Activated CD8-positive, alpha-beta memory T cell treated with anti-CD3 and anti-CD28 coated beads for 1 hour (primary cell): ENCODE data around the gene RPSA.
"Not testable (repeated sequence)": the region's sequence is repeated elsewhere in the genome, so short reads cannot be mapped to it uniquely, and the experiment has no call there.

Experiments used
- DNase-seq, 2 donors: peaks; one replicate each; pipeline ENCODE4 v3.0.0-alpha.2; 2020; ENCODE audit warnings: low read depth in 1 of 2; ENCODE audit errors: extremely low read depth in 1 of 2

The RPSA gene

GRCh38 chr3:39406368-39407258, at the start of gene RPSA:
TSS of gene RPSA (plus strand) at chr3:39406720. CDS start at chr3:39407654, 934 bp downstream.
- DNase-seq = peak; percentile 82 to 92

DNA sequence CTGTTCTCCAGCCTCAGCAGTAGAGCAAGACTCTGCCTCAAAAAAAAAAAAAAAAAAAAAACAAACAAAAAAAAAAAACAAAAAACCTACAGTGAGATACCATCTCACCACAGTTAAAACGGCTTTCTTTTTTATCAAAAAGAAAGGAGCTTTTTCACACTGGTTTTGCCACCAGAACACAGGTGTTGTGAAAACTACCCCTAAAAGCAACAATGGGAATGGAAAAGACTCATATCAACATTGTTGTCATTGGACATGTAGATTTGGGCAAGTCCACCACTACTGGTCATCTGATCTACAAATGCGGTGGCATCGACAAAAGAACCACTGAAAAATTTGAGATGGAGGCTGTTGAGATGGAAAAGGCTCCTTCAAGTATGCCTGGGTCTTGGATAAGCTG, 48.2 kb upstream of the RPSA start:
- no peak for DNase-seq

DNA sequence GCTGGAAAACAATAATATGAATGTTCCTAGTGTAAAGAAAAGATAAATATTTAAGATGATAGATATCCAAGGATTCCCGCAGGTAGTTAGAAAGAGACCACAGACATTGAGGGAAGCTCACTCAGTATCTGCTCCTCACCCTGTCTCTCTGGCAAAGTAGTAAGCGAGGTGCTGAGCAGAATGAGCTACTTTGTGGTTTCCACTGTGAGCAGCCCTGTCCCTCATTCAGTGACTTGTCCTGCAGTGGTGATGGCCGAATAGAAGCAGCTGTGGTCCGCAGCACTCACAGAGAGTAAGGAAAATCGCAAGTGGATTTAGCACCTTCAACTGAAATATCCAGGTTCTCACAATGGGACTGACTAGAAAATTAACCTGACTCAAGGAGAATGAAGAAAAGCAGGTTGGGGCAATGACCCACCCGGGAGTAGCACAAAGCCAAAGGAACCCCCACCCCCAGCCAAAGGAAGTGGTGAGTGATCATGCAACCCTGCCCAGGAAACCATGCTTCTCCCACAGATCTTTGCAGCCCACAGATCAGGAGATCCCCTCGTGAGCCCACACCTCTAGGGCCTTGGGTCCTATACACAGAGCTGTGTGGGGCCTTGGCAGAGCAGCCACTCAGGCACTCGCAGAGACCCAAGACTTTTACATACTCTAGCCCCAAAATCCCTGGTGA, 45.1 kb upstream of the RPSA start:
- no peak for DNase-seq

GRCh38 chr3:39362192-39362591, 44.3 kb upstream of the RPSA start:
- no peak for DNase-seq

DNA sequence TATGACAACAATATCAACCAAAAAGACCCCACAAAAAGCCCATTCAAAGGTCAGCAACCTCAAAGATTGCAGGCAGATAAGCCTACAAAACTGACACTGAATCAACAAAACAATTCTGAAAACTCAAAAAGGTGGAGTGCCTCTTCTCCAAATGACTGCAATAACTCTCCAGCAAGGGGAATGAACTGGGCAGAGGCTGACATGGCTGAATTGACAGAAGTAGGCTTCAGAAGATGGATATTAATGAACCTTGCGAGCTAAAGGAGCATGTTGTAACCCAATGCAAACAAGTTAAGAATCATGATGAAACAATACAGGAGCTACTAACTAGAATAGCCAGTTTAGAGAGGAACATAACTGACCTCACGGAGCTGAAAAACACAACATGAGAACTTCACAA, 43.7 kb upstream of the RPSA start:
- no peak for DNase-seq

DNA sequence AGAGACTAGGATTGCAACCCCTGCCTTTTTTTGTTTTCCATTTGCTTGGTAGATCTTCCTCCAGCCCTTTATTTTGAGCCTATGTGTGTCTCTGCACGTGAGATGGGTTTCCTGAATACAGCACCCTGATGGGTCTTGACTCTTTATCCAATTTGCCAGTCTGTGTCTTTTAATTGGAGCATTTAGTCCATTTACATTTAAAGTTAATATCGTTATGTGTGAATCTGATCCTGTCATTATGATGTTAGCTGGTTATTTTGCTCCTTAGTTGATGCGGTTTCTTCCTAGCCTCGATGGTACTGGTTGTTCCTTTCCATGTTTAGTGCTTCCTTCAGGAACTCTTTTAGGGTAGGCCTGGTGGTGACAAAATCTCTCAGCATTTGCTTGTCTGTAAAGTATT, 36.1 kb upstream of the RPSA start:
- DNase-seq = not testable (repeated sequence)

GRCh38 chr3:39372833-39373232, 33.7 kb upstream of the RPSA start:
- DNase-seq = no peak

DNA sequence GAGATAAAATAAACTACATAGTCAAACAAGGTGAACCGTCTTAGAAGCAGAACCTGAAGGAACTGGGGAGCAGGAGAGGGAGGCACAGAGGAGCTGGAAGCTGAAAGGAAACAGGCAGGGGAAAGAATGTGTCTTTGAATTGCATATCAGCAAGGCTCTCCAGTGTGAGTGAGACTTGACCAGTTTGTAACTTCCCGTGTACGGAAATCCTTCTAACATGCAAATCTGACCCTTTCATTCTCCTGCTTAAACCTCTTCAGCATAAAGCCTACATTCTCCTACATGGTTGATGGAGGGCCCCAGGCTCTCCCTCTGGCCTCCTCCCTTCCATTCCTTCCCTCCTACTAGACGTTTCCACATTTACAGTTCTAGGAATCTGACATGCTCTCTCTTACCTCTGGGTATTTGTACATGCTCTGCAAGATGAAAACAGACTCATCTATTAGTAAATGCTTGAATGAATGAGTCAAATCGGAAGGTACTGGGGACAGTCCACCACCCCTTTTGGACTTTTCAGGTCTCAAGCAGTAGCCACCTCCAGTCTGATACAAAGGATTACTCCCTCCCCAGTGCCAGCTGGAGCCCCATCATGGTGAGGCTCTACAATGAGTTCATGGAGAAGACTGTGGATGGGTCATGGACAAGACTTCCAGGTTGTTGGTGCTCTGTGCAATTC, 29.4 kb upstream of the RPSA start:
- no peak for DNase-seq

- peak in 1 of 2 donors; percentile 25 for DNase-seq
These were observed 28.4 kb upstream of the RPSA start for GRCh38 chr3:39378088-39378487.

DNA sequence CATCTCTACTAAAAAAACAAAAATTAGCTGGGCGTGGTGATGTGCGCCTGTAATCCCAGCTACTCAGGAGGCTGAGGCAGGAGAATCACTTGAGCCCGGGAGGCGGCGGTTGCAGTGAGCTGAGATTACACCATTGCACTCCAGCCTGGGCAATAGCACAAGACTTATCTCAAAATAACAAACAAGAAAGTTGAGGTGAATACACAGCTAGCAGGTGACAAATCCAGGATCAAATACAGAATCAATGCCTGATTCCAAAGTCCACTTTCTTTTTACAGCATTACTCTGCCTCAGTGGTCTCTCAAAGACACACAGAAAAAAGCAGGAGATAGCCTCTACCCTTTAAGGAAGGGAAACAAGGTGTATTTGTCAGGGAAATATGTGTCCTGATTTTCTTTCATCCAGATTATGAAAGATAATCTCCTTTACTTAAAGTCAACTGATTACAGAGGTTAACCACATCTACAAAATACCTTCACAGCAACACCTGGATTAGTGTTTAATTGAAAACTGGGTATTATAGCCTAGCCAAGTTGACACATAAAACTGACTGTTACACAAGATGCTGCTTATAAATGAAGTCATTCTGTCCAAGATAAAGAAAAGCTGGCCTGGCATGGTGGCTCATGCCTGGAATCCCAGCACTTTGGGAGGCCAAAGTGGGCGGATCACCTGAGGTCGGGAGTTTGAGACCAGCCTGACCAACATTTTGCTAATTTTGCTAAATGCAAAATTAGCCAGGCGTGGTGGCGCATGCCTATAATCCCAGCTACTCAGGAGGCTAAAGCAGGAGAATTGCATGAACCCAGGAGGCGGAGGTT, 27.4 kb upstream of the RPSA start:
- DNase-seq = no peak

GRCh38 chr3:39379778-39380155, 26.8 kb upstream of the RPSA start:
- DNase-seq = no peak

- no peak for DNase-seq
These were observed 25.1 kb upstream of the RPSA start for GRCh38 chr3:39381432-39381831.

GRCh38 chr3:39383045-39383880, 23.3 kb upstream of the RPSA start, which contains the start of gene SLC25A38:
TSS of gene SLC25A38 (plus strand) at chr3:39383370. CDS start at chr3:39383725, 355 bp downstream.
- peak; percentile 42 to 64 for DNase-seq

DNA sequence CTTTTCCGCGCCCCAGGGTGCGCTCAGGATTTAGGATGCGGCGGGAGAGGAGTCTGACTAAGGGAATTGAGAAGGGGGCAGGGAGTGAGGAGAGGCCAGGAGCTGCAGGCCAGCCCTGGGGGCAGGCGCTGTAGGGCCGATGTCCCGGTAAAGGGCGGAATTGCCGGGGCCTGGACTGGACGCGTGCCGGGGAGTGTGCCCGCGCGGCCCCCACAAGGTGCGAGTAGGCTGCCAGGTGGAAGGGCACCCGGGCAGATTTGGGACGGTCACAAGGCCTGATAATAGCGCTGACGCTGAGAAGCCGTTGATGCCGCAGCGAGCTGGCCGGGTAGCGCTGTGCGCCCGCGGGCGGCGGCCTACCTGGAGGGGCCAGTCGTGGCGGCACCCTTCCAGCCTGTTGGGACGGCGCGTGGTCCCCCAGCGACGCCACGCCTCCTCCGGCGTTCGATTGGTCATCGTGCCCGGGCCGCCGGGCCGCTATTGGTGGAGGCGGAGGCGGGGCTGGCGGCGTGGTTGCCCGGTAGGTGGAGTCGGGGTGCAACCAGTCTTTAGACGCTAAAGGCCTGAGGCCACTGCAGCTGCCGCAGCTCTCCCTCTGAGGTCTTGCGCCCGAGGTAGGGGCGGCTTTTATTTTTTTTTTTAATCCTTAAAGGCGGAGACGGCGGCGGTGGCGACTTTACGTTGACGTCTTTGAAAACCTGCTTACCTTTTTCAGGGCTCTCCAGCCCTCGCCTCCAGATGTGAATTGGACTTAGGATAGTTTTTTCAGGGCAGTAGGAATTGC, 22.4 kb upstream of the RPSA start:
- peak; percentile 78 to 92 for DNase-seq

- no peak for DNase-seq
These were observed 21.9 kb upstream of the RPSA start for GRCh38 chr3:39384665-39385000.

GRCh38 chr3:39385456-39386090, 20.9 kb upstream of the RPSA start:
- no peak for DNase-seq

- DNase-seq = no peak
These were observed 20.2 kb upstream of the RPSA start for GRCh38 chr3:39386318-39386717.

GRCh38 chr3:39387411-39387975, 19.0 kb upstream of the RPSA start:
- no peak for DNase-seq
